Stimulated activated CD4-positive, alpha-beta T cell treated with anti-CD3 and anti-CD28 coated beads, Interleukin-4, amount 100 ng/mL, for 24 hours (primary cell): Measurements from ENCODE around the gene THRA.
A peak's percentile ranks its signal among the peaks of the same experiment; 100 is the strongest.

Experiments used
- DNase-seq: peaks from one replicate; pipeline ENCODE4 v3.0.0-alpha.2; 2020

Gene THRA

DNA sequence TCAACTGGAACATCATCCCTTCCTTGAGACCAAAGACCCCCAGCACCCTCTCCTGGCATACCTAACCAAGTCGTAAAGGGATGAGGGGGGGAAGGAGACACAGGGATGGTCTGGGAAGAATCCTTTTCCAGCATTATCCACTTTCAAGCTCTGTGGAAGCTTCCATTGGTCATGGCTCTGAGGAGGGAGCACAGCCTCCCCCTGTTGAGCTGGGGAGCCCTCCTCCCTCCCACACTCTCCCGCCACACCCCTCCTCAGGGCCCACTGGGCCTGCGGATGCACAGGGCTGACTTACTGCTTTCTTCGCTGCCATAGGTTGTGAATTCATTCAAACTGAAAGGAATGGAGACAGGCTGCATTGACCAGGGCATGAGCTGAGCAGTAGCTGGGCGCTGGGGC is 35.2 kb upstream of the THRA start:
- DNase-seq, result no peak

GRCh38 chr17:40028595-40028994 is 34.2 kb upstream of the THRA start:
- no peak for DNase-seq

DNA sequence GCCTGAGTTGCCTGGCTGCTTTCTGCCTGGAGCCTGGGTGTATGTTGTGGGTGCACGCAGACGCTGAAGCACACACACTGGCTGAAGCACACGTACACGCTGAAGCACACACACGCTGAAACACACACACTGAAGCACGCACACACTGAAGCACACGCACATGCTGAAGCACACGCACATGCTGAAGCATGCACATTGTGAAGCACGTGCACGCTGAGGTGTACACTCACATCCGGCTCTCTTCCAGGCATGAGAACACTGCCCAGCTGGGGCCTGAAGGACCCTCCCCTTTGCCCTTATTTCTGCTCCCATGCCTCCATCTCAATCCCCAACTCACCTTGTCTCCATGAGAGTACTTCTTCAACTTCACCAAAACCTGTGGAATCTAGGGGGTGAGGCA is 31.1 kb upstream of the THRA start:
- no peak for DNase-seq

GRCh38 chr17:40032322-40033320 is 30.1 kb upstream of the THRA start:
- no peak for DNase-seq

- no peak for DNase-seq
Measured at GRCh38 chr17:40033339-40033738, 29.4 kb upstream of the THRA start.

DNA sequence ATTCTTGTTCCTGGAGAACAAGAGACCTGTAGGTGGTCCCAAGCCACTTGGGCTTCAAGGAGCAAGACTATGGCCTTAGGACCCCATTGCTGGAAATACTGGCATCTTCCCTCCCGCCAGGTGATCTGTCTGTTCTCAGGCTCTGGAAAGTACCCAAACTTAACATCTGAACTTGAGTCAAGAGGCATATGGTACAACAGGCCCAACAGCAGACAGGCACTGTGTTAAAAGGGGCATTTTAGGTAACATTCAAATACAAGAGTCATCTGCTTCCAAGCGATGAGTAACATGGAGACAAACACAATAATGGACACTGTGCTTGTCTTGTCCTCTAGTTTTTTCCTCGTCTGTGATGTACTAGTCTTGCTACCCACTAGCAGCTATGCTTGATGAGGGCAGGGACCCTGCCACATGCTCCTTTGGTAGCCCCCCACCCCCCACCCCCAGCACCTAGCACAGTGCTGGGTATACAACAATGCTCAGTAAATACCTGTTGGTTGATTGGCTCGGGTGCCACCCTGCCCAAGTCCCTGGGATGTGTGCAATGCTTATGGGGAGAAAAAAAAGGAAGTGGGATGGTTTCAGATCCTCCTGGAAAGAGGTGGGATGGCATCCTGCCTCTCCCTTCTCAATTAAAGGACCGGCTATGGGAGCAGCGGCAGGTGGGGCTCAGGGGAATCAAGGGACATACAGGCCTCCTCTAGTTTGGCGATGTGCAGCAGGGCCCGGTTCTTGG is 28.2 kb upstream of the THRA start:
- DNase-seq, result no peak

DNA sequence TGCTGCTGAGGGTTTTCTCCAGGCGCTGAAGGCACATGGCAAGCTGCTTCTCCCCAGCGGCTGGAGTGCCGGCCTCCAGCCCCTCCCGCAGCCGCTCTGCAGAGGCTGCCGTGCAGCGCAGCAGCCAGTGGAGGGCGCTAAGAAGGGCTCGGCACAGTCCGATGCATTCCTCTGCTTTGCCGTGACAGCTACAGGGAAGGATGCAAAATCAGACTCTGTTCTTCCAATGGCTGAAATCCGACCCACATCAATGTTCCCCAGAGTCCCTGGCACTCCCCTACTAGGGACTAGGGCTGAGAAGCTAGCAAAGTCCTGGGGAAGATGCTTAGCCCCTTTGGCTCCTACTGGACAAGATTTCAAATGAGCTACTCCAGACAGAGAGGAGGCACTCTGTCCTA is 27.6 kb upstream of the THRA start:
- DNase-seq, result no peak

- DNase-seq, result no peak
Measured at GRCh38 chr17:40038882-40039513, 23.8 kb upstream of the THRA start.

- DNase-seq, result no peak
Measured at GRCh38 chr17:40041196-40041595, 21.6 kb upstream of the THRA start.

DNA sequence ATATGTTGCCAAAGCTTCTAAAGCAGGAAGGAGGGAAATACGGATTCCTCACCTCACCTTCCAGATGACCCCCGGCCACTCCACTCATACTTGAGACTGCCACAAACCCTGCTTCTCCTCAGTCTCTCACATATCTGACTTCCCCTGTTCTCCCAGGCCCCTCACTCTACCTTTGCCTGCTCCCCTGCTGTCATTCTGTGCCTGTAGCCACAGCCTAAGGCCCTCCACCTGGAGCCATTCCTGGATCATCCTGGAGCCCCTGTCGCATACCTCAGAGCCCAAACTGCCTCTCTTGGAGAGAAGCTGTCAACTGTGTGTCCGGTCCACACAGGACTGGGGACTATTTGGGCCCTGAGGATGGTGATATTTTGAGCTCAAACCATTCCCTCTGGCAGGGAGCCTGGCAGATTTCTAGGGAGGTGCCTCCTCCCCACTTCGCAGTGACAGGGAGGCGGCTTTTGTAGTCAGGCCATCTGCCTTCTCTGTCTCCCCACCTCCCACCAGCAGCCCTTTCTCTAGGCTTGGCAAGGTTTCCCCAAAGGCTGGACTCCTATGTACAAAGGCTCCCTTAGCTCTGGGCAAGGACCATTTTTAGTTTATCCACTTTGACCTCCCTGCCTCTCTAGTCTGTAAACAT is 6.3 kb upstream of the THRA start:
- DNase-seq, result no peak

DNA sequence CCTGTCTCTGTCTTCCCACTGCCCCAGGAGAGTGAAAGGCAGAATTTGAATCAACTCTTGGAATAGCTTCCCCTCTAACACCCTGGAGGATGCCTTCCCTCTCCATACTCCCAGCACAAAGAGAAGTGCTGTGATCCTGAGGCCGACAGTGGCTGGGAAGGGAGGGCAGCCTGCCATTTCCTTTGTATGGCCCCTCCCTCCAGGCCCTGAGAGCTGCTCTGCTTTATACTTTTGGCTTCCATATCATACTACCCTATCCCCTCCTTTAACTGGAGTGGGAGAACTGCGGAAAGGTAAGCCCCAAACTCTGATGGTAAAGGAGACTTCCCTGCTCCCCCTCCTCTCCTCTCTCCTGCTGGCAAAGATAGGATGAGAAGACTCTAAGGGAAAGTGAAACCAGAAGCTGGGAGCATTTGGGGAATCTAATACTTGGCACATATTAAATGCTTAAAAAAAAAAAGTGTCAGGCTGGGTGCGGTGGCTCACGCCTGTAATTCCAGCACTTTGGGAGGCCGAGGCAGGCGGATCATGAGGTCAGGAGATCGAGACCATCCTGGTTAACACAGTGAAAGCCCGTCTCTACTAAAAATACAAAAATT is 4.5 kb upstream of the THRA start:
- DNase-seq, result no peak

- no peak for DNase-seq
Measured at GRCh38 chr17:40058865-40059264, 3.9 kb upstream of the THRA start.

- DNase-seq, result no peak
Measured at GRCh38 chr17:40059729-40060475, 2.9 kb upstream of the THRA start.

DNA sequence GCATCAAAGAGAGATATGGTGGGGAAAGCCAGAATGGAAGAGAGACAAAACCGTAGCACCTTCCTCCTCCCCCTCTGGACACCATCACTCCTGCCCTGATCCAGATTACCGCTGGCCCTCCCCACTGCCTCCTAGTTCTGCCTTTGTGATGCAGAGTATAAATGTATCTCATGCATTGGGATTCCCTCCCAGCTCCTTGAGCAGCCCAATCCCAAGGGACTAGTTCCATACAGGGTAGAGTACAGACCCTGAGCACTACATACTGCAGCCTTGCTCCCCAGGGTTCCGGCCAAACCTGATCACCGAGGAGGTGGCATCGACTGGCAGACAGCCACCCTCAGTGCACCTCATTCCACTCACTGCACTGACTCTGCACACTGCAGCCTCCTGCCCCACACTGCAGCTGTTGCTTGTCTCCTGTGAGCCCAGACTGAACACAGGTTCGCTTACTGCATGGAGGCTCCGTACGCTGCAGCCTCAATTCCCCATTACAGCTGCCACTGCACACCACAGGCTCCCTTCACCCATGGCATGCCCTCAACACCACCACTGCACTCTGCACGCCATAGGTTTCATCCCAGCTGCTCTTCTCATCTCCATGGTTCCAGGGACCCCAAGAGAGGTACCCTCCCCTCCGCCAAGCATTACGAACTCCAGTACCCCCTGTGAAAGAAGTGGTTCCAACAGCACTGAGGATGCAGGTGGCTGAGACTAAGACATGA is 1.7 kb upstream of the THRA start:
- DNase-seq, result no peak

GRCh38 chr17:40061609-40062038 is 1.1 kb upstream of the THRA start:
- no peak for DNase-seq

GRCh38 chr17:40063187-40063771 is 514 bp downstream of the THRA start:
- no peak for DNase-seq

DNA sequence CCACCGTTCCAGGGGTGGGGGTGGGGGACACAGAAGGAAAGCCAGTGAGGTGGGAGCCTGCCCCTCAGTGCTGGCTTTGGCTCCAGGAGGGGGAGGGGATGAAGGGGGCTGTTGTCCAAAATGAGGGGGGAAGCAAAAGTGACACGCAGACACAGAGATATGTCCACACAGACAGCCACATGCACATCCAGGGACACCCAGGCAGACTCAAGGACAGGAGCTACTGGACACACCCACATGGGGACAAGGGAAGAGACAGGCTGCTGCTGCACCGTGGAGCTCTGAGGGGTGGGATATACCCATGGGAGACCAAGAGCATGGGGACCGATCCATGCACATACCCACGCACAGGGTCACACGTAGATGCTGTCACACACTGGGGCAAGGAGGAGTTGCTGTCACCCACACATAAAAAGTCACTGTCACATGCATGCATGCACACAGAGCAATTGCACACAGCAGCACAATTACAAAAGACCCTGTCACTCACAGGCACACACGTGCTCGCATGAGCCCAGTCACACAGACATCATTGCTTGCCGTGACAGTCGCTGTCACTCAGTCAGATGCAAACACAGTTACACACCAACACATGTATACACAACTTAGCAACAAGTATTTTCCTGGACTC is 1.3 kb downstream of the THRA start:
- peak; percentile 33 for DNase-seq

DNA sequence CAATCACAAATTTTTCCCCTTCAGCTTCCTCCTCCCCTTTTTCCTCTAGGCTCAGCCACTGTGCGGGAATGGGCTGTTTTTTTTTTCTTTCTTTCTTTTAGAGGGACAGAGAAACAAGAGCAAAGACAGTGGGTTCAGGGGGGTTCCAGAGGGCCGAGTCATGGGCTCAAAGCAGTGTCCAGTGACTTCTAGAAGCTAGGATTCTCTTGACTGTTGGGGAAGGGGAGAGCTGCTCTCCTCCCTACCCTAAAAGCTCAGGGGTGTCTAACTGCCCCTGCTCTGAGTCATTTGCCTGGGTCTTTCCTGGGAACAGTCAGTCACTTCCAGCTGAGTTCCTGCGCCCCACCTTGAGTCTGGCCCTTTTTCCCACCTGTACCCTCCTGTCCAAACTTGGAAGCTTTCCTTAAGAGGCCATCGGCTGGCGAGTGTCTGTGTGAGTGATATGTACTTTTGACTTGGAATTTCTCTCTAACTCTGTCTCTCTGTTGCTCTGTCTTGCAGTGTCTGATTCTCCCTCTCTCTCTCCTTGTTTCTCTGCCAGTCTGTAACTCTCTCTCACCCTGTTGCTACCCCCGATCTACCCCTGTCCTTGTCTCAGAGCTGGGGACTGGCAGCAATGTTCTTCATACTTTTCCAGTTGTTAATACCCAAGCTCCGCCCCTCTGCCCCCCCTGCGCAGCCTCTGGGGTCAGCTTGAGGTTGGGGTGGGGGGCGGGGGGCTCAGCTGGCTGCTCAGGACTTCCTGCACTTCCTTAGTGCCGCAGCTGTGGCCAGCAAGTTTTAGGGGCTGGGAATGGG is 2.4 kb downstream of the THRA start:
- no peak for DNase-seq

GRCh38 chr17:40065769-40066510 is 3.2 kb downstream of the THRA start:
- DNase-seq, result no peak
